H9 (cell line): ENCODE results near the gene TTC6. TPM values are rescaled to one million over a fixed set of nuclear protein-coding genes. Genes with fewer than 3 reads are reported as not detected.

Experiments
- DNase-seq: peaks from one replicate; pipeline ENCODE4 v3.0.0-alpha.2; 2017
- H2AFZ ChIP-seq: one replicate; pipeline ENCODE4 v1.6.1; 2013; ENCODE audit warnings: mild to moderate bottlenecking, low read length, control low read depth, moderate library complexity
- H2AK5ac ChIP-seq: 2 replicates; pipeline ENCODE4 v1.6.1; 2013; ENCODE audit warnings: low read length, control low read depth, mixed read lengths; ENCODE audit not compliant: insufficient read length
- H2BK120ac ChIP-seq: one replicate; pipeline ENCODE4 v1.6.1; 2013; ENCODE audit warnings: low read depth, mild to moderate bottlenecking, low read length, control low read depth, inconsistent platforms; ENCODE audit not compliant: poor library complexity, severe bottlenecking
- H2BK12ac ChIP-seq: 2 replicates; pipeline ENCODE4 v1.6.1; 2013; ENCODE audit warnings: low read length, control low read depth, mixed read lengths, low read depth; ENCODE audit not compliant: insufficient read length
- H2BK15ac ChIP-seq: 2 replicates; pipeline ENCODE4 v1.6.1; 2013; ENCODE audit warnings: low read depth, low read length, control low read depth
- H2BK20ac ChIP-seq: one replicate; pipeline ENCODE4 v1.6.1; 2013; ENCODE audit warnings: low read depth, mild to moderate bottlenecking, low read length, control low read depth, inconsistent platforms; ENCODE audit not compliant: poor library complexity, severe bottlenecking
- H2BK5ac ChIP-seq: 2 replicates; pipeline ENCODE4 v1.6.1; 2013; ENCODE audit warnings: low read length, control low read depth, mixed read lengths; ENCODE audit not compliant: insufficient read length
- H3K14ac ChIP-seq: 2 replicates; pipeline ENCODE4 v1.6.1; 2013; ENCODE audit warnings: low read length, control low read depth; ENCODE audit not compliant: insufficient read depth
- H3K18ac ChIP-seq: 2 replicates; pipeline ENCODE4 v1.6.1; 2013; ENCODE audit warnings: low read depth, mild to moderate bottlenecking, mixed read lengths, low read length, control low read depth; ENCODE audit not compliant: insufficient read length
- H3K23ac ChIP-seq: 2 replicates; pipeline ENCODE4 v1.6.1; 2013; ENCODE audit warnings: low read length, control low read depth, mixed read lengths, low read depth; ENCODE audit not compliant: insufficient read length
- H3K23me2 ChIP-seq: 2 replicates; pipeline ENCODE4 v1.6.1; 2013; ENCODE audit warnings: low read depth, mild to moderate bottlenecking, mixed read lengths, low read length, control low read depth; ENCODE audit not compliant: insufficient read length, poor library complexity, severe bottlenecking
- H3K27ac ChIP-seq: 2 replicates; pipeline ENCODE4 v1.5.1; 2013; ENCODE audit warnings: low read length, control low read depth, mixed read lengths, low read depth; ENCODE audit not compliant: insufficient read length
- H3K27me3 ChIP-seq: 2 replicates; pipeline ENCODE4 v1.6.1; 2013; ENCODE audit warnings: low read length, control low read depth, inconsistent platforms; ENCODE audit not compliant: insufficient read depth
- H3K4ac ChIP-seq: 2 replicates; pipeline ENCODE4 v1.6.1; 2013; ENCODE audit warnings: low read depth, mild to moderate bottlenecking, control low read depth, inconsistent platforms, low read length, moderate library complexity
- H3K4me1 ChIP-seq: 2 replicates; pipeline ENCODE4 v1.6.1; 2013; ENCODE audit warnings: low read length, control low read depth, inconsistent platforms; ENCODE audit not compliant: insufficient read depth
- H3K4me2 ChIP-seq: 2 replicates; pipeline ENCODE4 v1.6.1; 2013; ENCODE audit warnings: low read length, control low read depth, mixed read lengths; ENCODE audit not compliant: insufficient read length, insufficient read depth
- H3K56ac ChIP-seq: 2 replicates; pipeline ENCODE4 v1.6.1; 2013; ENCODE audit warnings: low read depth, mild to moderate bottlenecking, mixed read lengths, low read length, control low read depth; ENCODE audit not compliant: insufficient read length
- H3K79me1 ChIP-seq: 2 replicates; pipeline ENCODE4 v1.6.1; 2013; ENCODE audit warnings: low read depth, mild to moderate bottlenecking, moderate library complexity, low read length, control low read depth, inconsistent platforms; ENCODE audit not compliant: insufficient read depth, poor library complexity, severe bottlenecking
- H3K79me2 ChIP-seq: 2 replicates; pipeline ENCODE4 v1.6.1; 2013; ENCODE audit warnings: low read length, control low read depth, inconsistent platforms; ENCODE audit not compliant: insufficient read depth
- H3K9ac ChIP-seq: 2 replicates; pipeline ENCODE4 v1.6.1; 2013; ENCODE audit warnings: low read length, control low read depth, mixed read lengths; ENCODE audit not compliant: insufficient read length; ENCODE audit errors: extremely low read depth
- H3K9me3 ChIP-seq: one replicate; pipeline ENCODE4 v1.6.1; 2013; ENCODE audit warnings: low read depth, low read length, inconsistent platforms; ENCODE audit not compliant: control insufficient read depth
- H3T11ph ChIP-seq: one replicate; pipeline ENCODE4 v1.6.1; 2013; ENCODE audit warnings: mild to moderate bottlenecking, low read length, control low read depth, inconsistent platforms
- H4K20me1 ChIP-seq: one replicate; pipeline ENCODE4 v1.6.1; 2013; ENCODE audit not compliant: control insufficient read depth, insufficient read length, insufficient read depth
- H4K5ac ChIP-seq: 2 replicates; pipeline ENCODE4 v1.6.1; 2013; ENCODE audit warnings: low read depth, mild to moderate bottlenecking, mixed read lengths, low read length, control low read depth; ENCODE audit not compliant: insufficient read length
- H4K8ac ChIP-seq: replicated peaks from 2 replicates; pipeline ENCODE4 v1.6.1; 2013; ENCODE audit warnings: low read length, control low read depth, mixed read lengths, low read depth; ENCODE audit not compliant: insufficient read length
- H4K91ac ChIP-seq: 2 replicates; pipeline ENCODE4 v1.6.1; 2013; ENCODE audit warnings: low read depth, mild to moderate bottlenecking, moderate library complexity, mixed read lengths, low read length, control low read depth; ENCODE audit not compliant: insufficient read length
- H3K27ac Mint-ChIP-seq, 3 experiments: 2 replicates in 2 of 3; 3 replicates in 1 of 3; pipeline ENCODE4 v1.8.0; 2020 to 2021; ENCODE audit warnings: mixed read lengths in 3 of 3, mild to moderate bottlenecking in 1 of 3, moderate library complexity in 1 of 3
- H3K27me3 Mint-ChIP-seq: 2 replicates; pipeline ENCODE4 v1.8.0; 2021; ENCODE audit warnings: low read depth, mild to moderate bottlenecking, moderate library complexity, mixed read lengths
- H3K36me3 Mint-ChIP-seq, 3 experiments: 2 replicates in 2 of 3; 3 replicates in 1 of 3; pipeline ENCODE4 v1.8.0; 2020 to 2021; ENCODE audit warnings: low read depth in 3 of 3, mixed read lengths in 3 of 3; ENCODE audit not compliant: insufficient read depth in 1 of 3
- H3K4me1 Mint-ChIP-seq, 2 experiments: 2 replicates each; pipeline ENCODE4 v1.8.0; 2020; ENCODE audit warnings: mixed read lengths in 2 of 2
- H3K4me3 Mint-ChIP-seq, 2 experiments: 2 replicates in 1 of 2; 3 replicates in 1 of 2; pipeline ENCODE4 v1.8.0; 2020 to 2021; ENCODE audit warnings: mild to moderate bottlenecking in 2 of 2, mixed read lengths in 2 of 2, moderate library complexity in 1 of 2
- H3K9me3 Mint-ChIP-seq, 2 experiments: 2 replicates in 1 of 2; 3 replicates in 1 of 2; pipeline ENCODE4 v1.8.0; 2020; ENCODE audit warnings: mild to moderate bottlenecking in 2 of 2, mixed read lengths in 2 of 2, moderate library complexity in 1 of 2
- WGBS: extraction: QIAGEN DNeasy Blood & Tissue Kit; methylation state at CpG from one replicate; pipeline ENCODE4 v1.1.7; 2013; ENCODE audit warnings: missing lambda C conversion rate, low lambda C conversion rate, mixed read lengths; ENCODE audit not compliant: insufficient read length; ENCODE audit errors: extremely low coverage; 5-methylcytosine and 5-hydroxymethylcytosine counted together
- total RNA-seq: library from RNA; stranded (reverse); gene quantifications from 2 replicates; pipeline ENCODE4 v1.2.1, GENCODE V29; 2021
- TF ChIP-seq, protein P1 (sequence below): fragments of 200-600 bp; sonication (generic); conservative IDR thresholded peaks from 3 replicates; pipeline ENCODE4 v1.8.0; 2021; ENCODE audit warnings: antibody characterized with exemption, mild to moderate bottlenecking

The TTC6 gene
- total RNA-seq, 1 experiment from 2014 or later: 0.24 TPM

- no peak overlapping the region for H3T11ph ChIP-seq
- H2AFZ ChIP-seq: no peak overlapping the region
- no peak overlapping the region for H4K8ac ChIP-seq
- H3K79me2 ChIP-seq: no peaks in the 10 kb centered on the region
- no CpG with 5 or more reads among the region's 2 CpGs for WGBS
- no peaks in the 10 kb centered on the region for H3K4me1 ChIP-seq
- no peak overlapping the region for H2AK5ac ChIP-seq
- no peak overlapping the region for H4K91ac ChIP-seq
- no peak overlapping the region for H2BK12ac ChIP-seq
- H3K27me3 ChIP-seq: no peaks in the 10 kb centered on the region
- DNase-seq: no peak
- no peaks in the 10 kb centered on the region for H3K27me3 Mint-ChIP-seq
- H3K79me1 ChIP-seq: no peaks in the 10 kb centered on the region
- TF ChIP-seq, protein P1, sequence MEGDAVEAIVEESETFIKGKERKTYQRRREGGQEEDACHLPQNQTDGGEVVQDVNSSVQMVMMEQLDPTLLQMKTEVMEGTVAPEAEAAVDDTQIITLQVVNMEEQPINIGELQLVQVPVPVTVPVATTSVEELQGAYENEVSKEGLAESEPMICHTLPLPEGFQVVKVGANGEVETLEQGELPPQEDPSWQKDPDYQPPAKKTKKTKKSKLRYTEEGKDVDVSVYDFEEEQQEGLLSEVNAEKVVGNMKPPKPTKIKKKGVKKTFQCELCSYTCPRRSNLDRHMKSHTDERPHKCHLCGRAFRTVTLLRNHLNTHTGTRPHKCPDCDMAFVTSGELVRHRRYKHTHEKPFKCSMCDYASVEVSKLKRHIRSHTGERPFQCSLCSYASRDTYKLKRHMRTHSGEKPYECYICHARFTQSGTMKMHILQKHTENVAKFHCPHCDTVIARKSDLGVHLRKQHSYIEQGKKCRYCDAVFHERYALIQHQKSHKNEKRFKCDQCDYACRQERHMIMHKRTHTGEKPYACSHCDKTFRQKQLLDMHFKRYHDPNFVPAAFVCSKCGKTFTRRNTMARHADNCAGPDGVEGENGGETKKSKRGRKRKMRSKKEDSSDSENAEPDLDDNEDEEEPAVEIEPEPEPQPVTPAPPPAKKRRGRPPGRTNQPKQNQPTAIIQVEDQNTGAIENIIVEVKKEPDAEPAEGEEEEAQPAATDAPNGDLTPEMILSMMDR: no peak
- H4K5ac ChIP-seq: no peak overlapping the region
- H3K4me2 ChIP-seq: no peak overlapping the region
- no peak overlapping the region for H3K4ac ChIP-seq
- H3K56ac ChIP-seq: no peak overlapping the region
- H2BK20ac ChIP-seq: no peak overlapping the region
- no peak overlapping the region for H3K14ac ChIP-seq
- no peaks in the 10 kb centered on the region for H4K20me1 ChIP-seq
- no peak overlapping the region for H2BK15ac ChIP-seq
- H2BK5ac ChIP-seq: no peak overlapping the region
- H3K9ac ChIP-seq: no peak overlapping the region
- peaks cover 9 to 12% of the 10 kb centered on the region in 2 experiments for H3K4me1 Mint-ChIP-seq
- H3K36me3 Mint-ChIP-seq: 0 out of 7 replicates have a peak, but pooled peaks cover 0 to 1% (median 0%) of the 10 kb centered on the region in 3 experiments
- H2BK120ac ChIP-seq: no peak overlapping the region
- H3K4me3 Mint-ChIP-seq: no peak overlapping the region
- no peak overlapping the region for H3K18ac ChIP-seq
- no peak overlapping the region for H3K27ac Mint-ChIP-seq
- no peaks in the 10 kb centered on the region for H3K9me3 ChIP-seq
- H3K27ac ChIP-seq: no peak overlapping the region
- no peaks in the 10 kb centered on the region for H3K9me3 Mint-ChIP-seq
- H3K23ac ChIP-seq: no peak overlapping the region
- H3K23me2 ChIP-seq: no peaks in the 10 kb centered on the region
Observed at GRCh38 chr14:37563189-37563588, 32.2 kb upstream of the TTC6 start.
